HG02884 (cell line): Measurements from ENCODE around the gene PSMG3.
A peak's percentile ranks its signal among the peaks of the same experiment; 100 is the strongest.

Source experiments
- ATAC-seq: cut with Tn5 transposase; IDR thresholded peaks from one replicate; pipeline ENCODE4 v1.9.1; 2021; ENCODE audit warnings: mild to moderate bottlenecking, moderate library complexity; ENCODE audit not compliant: unreplicated experiment

The PSMG3 gene

DNA sequence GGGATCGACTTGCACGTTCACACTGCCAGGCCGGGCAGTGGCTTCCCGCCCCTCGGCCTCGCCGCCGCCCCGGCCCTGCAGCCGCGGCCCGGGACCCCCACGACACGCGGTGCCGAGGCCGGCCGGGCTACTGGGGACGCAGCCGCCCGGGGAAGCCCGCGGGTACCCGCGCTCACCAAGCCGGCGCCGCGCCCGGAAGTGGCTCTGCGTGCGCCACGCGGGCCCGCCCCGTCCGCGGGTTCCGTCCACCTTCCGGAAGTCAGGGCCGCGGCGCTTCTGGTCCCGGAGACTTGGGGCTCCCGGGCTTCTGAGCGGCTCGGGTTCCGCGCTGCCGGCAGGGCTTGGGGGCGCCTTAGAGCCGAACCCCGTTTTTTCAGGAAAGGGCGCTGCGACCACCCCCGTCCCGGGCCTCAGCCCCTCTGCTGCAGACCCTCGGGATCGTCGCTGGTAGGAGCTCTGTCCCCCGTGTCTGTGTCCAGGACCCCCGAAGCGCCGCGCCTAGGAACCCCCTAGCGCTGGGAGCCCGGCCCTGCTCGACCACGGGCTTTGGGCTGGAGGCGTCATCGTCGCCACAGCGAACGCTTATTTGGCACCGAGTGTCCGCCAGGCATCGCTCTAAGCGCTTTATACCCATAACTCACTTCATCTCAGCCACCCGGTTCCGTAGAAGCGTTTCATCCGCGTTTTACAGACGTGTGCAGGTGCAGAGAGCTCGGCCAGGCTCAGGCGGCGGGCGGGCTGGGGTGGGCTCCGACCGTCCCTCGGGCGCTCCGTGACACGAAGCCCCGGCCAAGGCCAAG is at the start of gene PSMG3:
Gene PSMG3 (minus strand): TSS at position 200 of the 800 bp plus-strand sequence. CDS start 693 bp downstream, outside the sequence.
- peak; percentile 82 for ATAC-seq

DNA sequence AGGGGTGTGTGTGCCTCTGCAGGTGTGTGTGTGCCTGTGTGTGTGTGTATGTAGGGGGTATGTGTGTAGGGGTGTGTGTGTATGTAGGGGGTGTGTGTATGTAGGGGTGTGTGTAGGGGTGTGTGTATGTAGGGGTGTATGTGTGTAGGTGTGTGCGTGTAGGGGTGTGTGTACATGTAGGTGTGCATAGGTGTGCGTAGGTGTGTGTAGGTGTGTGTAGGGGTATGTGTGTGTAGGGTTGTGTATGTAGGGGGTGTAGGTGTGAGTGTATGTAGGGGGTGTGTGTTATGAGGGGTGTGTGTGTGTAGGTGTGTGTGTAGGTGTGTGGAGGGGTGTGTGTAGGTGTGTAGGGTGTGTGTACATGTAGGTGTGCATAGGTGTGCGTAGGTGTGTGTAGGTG is 48.6 kb upstream of the PSMG3 start:
- ATAC-seq, result no peak

DNA sequence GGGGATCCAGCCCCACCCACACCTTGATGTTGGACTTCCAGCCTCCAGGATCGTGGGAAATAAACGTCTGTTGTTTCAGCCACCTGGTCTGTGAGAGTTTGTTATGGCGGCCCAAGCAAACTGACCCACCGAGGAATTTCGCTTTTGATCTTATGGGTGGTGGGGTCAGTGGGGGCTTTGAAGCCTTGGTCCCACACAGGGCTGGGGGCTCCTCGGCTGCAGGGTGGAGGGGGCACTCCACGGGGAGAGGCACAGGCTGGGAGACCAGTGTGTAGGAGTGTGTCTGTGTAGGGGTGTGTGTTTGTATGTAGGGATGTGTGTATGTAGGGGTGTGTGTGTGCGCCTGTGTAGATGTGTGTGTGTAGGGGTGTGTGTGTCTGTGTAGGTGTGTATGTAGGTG is 48.1 kb upstream of the PSMG3 start:
- no peak for ATAC-seq

- ATAC-seq, result no peak
Measured at GRCh38 chr7:1616741-1617140, 46.9 kb upstream of the PSMG3 start.

GRCh38 chr7:1611708-1612241 is 41.9 kb upstream of the PSMG3 start:
- no peak for ATAC-seq

- no peak for ATAC-seq
Measured at GRCh38 chr7:1610678-1611302, 41.0 kb upstream of the PSMG3 start.

GRCh38 chr7:1610013-1610677 is 40.3 kb upstream of the PSMG3 start:
- ATAC-seq, result no peak

- no peak for ATAC-seq
Measured at GRCh38 chr7:1609023-1609422, 39.2 kb upstream of the PSMG3 start.

GRCh38 chr7:1608318-1608717 is 38.5 kb upstream of the PSMG3 start:
- no peak for ATAC-seq

DNA sequence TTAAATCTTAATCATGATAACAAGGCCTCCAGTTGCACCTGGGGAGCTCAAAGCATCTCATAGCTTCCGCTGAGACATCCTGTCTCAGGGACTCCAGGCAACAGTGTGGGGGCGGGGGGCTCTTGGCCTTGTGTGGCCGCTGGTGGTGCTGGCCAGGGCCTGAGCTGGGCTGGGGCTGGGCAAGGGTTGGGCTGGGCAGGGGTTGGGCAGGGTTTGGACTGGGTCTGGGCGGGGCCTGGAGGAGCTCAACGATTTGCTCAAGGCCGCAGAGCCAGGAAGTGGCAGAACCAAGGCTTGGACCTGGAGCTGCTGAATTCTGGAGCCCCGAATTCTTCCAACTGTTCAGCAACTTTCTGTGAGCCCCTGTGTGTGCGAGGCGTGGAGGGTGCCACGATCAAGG is 37.9 kb upstream of the PSMG3 start:
- ATAC-seq, result no peak

DNA sequence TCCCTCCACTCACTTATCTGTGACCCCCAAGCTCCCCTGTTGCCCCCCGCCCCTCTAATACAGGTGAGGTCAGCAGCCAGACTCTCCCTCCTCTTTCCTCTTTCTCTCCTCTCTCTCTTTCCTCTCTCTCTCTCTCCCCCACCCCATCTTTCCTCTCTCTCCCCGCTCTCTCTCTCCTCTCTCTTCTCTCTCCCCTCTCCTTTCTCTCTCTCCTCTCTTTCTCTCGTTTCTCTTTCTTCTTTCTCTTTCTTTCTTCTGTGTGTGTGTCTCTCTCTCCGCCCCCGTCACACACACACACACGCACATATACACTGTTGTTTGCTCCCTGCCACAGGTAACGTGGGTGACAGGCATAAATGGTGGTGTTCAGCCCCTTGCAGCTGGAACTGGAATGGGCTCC is 37.2 kb upstream of the PSMG3 start:
- ATAC-seq, result no peak

- ATAC-seq, result no peak
Measured at GRCh38 chr7:1604383-1604782, 34.6 kb upstream of the PSMG3 start.

DNA sequence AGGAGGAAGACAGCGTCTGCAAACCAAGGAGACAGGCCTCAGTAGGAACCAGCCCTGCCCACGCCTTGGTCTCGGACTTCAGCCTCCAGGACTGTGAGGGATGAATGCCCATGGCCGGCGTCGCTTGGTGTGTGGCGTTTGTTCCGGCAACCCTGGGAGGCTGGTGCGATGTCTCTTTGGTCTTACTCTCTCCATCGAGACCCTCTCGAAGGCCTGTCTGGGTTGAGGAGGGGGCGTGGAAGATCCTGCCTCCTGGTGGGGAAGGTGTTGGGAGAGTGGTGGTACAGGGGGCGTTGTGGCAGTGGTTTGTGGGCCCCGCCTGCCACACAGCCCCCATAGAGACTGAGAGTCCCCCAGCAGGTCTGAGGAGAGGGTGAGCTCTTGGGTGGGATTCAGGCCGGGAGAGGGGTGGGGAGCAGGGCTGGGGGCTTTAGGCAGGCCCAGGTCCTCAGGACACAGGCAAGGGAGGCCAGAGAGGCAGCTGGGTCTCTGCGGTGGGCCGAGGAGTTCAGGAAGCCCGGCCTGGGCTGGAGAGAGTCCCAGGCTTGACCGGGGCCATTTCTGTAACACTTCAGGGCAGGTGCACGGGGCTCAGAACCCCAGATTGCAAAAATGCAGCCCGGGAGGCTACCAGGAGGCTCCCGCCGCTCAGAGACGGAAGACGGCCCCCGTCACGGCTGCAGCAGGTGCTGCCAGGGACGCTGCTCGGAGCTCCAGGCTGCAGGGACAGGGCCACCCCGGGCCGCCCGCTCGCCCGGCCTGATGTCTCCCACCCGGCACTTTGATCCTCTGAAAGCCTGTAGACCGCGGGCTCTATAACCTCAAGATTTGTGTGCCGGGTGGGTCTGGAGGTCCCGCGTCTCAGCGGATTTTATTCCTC is 33.8 kb upstream of the PSMG3 start:
- ATAC-seq, result no peak

DNA sequence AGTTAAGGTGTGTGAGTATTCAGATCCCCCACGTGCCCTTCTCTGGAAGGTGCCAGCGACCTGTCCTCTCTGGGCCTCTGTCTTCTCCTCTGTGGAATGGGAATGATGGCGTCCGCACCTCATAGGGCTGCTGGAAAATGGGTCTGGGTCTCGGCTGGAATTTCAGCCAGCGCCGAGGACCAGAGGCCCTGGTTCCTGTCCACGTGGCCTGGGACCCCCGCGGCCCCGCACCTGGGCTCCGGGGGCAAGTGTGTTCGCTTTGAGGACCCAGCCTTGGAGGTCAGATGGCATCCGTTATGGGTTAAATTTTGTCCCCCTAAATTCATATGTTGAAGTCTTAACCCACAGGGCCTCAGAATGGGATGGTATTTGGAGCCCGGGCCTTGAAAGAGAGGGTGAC is 32.6 kb upstream of the PSMG3 start:
- no peak for ATAC-seq

- ATAC-seq, result no peak
Measured at GRCh38 chr7:1601956-1602355, 32.1 kb upstream of the PSMG3 start.

DNA sequence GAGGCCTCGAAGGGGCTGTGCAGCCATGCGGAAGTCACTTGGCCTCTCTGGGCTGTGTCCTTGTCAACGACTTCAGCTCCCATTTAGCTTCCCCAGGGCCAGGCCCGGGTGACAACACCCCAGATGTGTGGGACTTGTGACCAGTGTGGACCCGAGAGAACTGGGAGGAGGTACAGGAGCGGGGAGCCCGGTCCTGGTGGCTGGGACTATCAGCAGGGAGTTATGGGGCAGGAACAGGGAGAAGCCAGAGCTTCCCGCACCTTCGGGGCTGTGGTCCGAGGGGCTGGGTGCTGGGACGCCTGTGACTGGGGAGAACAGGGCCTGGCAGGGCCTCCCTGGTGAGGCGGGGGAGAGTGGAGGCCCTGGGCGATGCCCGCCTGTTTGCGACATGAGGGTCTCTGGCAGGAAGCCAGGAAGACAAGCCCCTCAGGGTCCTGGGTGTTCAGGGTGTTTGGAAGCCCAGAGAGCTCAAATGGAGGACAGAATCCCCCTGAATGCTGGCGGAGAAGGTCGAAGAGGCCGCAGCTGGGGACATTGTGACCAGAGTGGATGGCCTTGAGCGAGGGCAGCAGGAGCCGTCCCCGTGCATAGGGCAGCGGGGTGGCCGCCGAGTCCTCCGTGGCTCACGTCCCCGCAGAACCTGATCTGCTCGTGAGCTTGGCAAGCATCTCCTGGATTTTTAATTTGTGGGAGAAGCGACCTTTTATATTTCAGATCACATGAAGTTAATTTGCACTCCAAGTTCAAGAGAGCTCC is 30.0 kb upstream of the PSMG3 start:
- ATAC-seq, result no peak

DNA sequence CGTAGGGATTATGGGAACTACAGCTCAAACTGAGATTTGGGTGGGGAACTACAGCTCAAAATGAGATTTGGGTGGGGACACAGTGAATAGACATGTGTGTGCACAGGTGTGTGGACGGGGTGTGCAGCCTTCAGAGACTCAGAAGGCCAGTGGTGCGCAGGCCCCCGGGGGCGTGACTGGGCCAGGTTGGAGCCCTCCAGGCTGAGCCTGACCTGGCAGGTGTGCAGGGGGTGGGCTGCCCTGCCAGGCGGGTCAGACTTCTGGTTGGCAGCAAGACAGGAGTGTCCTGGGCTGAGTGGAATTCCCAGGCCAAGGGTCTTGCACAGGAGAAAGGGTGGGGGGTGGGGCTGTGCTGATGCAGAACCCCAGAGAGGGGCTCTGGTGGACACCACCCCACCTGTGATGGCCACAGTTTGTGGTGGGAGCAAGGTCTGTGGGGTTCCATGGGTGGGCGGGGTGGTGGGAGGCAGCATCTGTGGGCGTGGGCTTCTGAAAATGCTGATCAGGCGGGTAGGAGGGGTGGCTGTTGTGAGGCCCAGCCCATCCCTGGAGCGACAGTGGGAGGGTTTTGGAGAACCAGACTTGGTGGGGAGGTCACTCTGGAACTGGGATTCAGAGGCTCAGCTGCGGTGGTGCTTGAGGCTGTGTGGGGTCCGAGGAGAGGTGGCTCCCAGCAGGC is 29.3 kb upstream of the PSMG3 start:
- ATAC-seq, result no peak

GRCh38 chr7:1598286-1598685 is 28.5 kb upstream of the PSMG3 start:
- ATAC-seq, result no peak

- ATAC-seq, result no peak
Measured at GRCh38 chr7:1597791-1598190, 28.0 kb upstream of the PSMG3 start.
